ENCODE measurements around the gene GSG1L. TPM values are rescaled to one million over a fixed set of nuclear protein-coding genes. Genes with fewer than 3 reads are reported as not detected.
"Not testable (repeated sequence)": the region's sequence is repeated elsewhere in the genome, so short reads cannot be mapped to it uniquely, and the experiment has no call there.

Gene GSG1L
- total RNA-seq, 2 donors from 2014 or later: 0.52 TPM; not detected in 1

GRCh38 chr16:27962197-27962596, 101.3 kb downstream of the GSG1L start:
- Mint-ChIP-seq H3K27ac (no peak overlapping the region), H3K36me3 (peaks cover 6% of the 10 kb centered on the region in 2 donors), H3K9me3 (peaks cover 5 to 6% of the 10 kb centered on the region in 2 donors)
- no peak for DNase-seq (ENCODE audit: low spot score in 2 of 2)
- ATAC-seq: no peak

- Mint-ChIP-seq H3K36me3 (peaks cover 6 to 12% of the 10 kb centered on the region in 2 donors), H3K9me3 (peaks cover 5 to 11% of the 10 kb centered on the region in 2 donors), H3K27ac (no peak overlapping the region)
- DNase-seq (ENCODE audit: low spot score in 2 of 2) (no peak), ATAC-seq (no peak)
These were observed 102.3 kb downstream of the GSG1L start for GRCh38 chr16:27961296-27961620.

GRCh38 chr16:27960619-27961295, 102.8 kb downstream of the GSG1L start:
- Mint-ChIP-seq H3K9me3 (peaks cover 5 to 13% of the 10 kb centered on the region in 2 donors), H3K27ac (no peak overlapping the region), H3K36me3 (peaks cover 6 to 12% of the 10 kb centered on the region in 2 donors)
- ATAC-seq (no peak), DNase-seq (ENCODE audit: low spot score in 2 of 2) (no peak)

GRCh38 chr16:27959914-27960313, 103.6 kb downstream of the GSG1L start:
- no peak for DNase-seq (ENCODE audit: low spot score in 2 of 2)
- Mint-ChIP-seq H3K9me3 (peaks cover 13 to 21% of the 10 kb centered on the region in 2 donors), H3K27ac (no peak overlapping the region), H3K36me3 (peaks cover 14 to 18% of the 10 kb centered on the region in 2 donors)
- no peak for ATAC-seq

- no peak for ATAC-seq
- H3K36me3 Mint-ChIP-seq: peaks cover 16 to 34% of the 10 kb centered on the region in 2 donors
- DNase-seq (ENCODE audit: low spot score in 2 of 2): no peak
These were observed 109.3 kb downstream of the GSG1L start for GRCh38 chr16:27954191-27954590.

GRCh38 chr16:27952811-27953210, 110.7 kb downstream of the GSG1L start:
- ATAC-seq (no peak), DNase-seq (ENCODE audit: low spot score in 2 of 2) (no peak)
- Mint-ChIP-seq H3K27ac (no peak overlapping the region), H3K9me3 (peaks cover 15 to 27% of the 10 kb centered on the region in 2 donors), H3K36me3 (peaks cover 16 to 34% of the 10 kb centered on the region in 2 donors)

More at GRCh38 chr16:27954191-27954590, 109.3 kb downstream of the GSG1L start:
- H3K9me3 Mint-ChIP-seq: peaks cover 15 to 28% of the 10 kb centered on the region in 2 donors
- no peak overlapping the region for H3K27ac Mint-ChIP-seq

- DNase-seq (ENCODE audit: low spot score in 2 of 2): no peak
- H3K9me3 Mint-ChIP-seq: peaks cover 9 to 19% of the 10 kb centered on the region in 2 donors
- H3K27ac Mint-ChIP-seq: no peak overlapping the region
- no peak for ATAC-seq
- peaks cover 11 to 26% of the 10 kb centered on the region in 2 donors for H3K36me3 Mint-ChIP-seq
These were observed 111.9 kb downstream of the GSG1L start for GRCh38 chr16:27951489-27952120.

- no peak for ATAC-seq
- DNase-seq (ENCODE audit: low spot score in 2 of 2): no peak
These were observed 113.2 kb downstream of the GSG1L start for GRCh38 chr16:27950206-27950887.

GRCh38 chr16:27947696-27948095, 115.8 kb downstream of the GSG1L start:
- DNase-seq (ENCODE audit: low spot score in 2 of 2) (no peak), ATAC-seq (no peak)
- no peaks in the 10 kb centered on the region for H3K9me3 Mint-ChIP-seq
- no peak overlapping the region for H3K27ac Mint-ChIP-seq
- H3K36me3 Mint-ChIP-seq: no peaks in the 10 kb centered on the region

More at GRCh38 chr16:27950206-27950887, 113.2 kb downstream of the GSG1L start:
- Mint-ChIP-seq H3K9me3 (peaks cover 6 to 11% of the 10 kb centered on the region in 2 donors), H3K27ac (no peak overlapping the region), H3K36me3 (peaks cover 7 to 20% of the 10 kb centered on the region in 2 donors)

GRCh38 chr16:27945233-27945973, 118.1 kb downstream of the GSG1L start:
- ATAC-seq (no peak), DNase-seq (ENCODE audit: low spot score in 2 of 2) (no peak)
- Mint-ChIP-seq H3K9me3 (no peaks in the 10 kb centered on the region), H3K36me3 (no peaks in the 10 kb centered on the region), H3K27ac (no peak overlapping the region)

- DNase-seq (ENCODE audit: low spot score in 2 of 2) (no peak), ATAC-seq (no peak)
- H3K27ac Mint-ChIP-seq: no peak overlapping the region
- H3K9me3 Mint-ChIP-seq: no peaks in the 10 kb centered on the region
- H3K36me3 Mint-ChIP-seq: no peaks in the 10 kb centered on the region
These were observed 119.7 kb downstream of the GSG1L start for GRCh38 chr16:27943766-27944165.

GRCh38 chr16:27942071-27942470, 121.4 kb downstream of the GSG1L start:
- not testable (repeated sequence) for H3K27ac Mint-ChIP-seq; DNase-seq (ENCODE audit: low spot score in 2 of 2); H3K36me3 Mint-ChIP-seq; H3K9me3 Mint-ChIP-seq; ATAC-seq

GRCh38 chr16:27935076-27935475, 128.4 kb downstream of the GSG1L start:
- no peak overlapping the region for H3K27ac Mint-ChIP-seq

GRCh38 chr16:27932542-27933135, 130.9 kb downstream of the GSG1L start:
- DNase-seq (ENCODE audit: low spot score in 2 of 2): no peak
- Mint-ChIP-seq H3K27ac (no peak overlapping the region), H3K36me3 (no peaks in the 10 kb centered on the region), H3K9me3 (no peaks in the 10 kb centered on the region)
- no peak for ATAC-seq

More at GRCh38 chr16:27935076-27935475, 128.4 kb downstream of the GSG1L start:
- no peak for ATAC-seq
- Mint-ChIP-seq H3K36me3 (no peaks in the 10 kb centered on the region), H3K9me3 (no peaks in the 10 kb centered on the region)
- no peak for DNase-seq (ENCODE audit: low spot score in 2 of 2)

GRCh38 chr16:27929818-27930217, 133.7 kb downstream of the GSG1L start:
- no peak overlapping the region for H3K27ac Mint-ChIP-seq
- H3K36me3 Mint-ChIP-seq: no peaks in the 10 kb centered on the region
- no peaks in the 10 kb centered on the region for H3K9me3 Mint-ChIP-seq
- ATAC-seq: no peak
- DNase-seq (ENCODE audit: low spot score in 2 of 2): no peak

- no peak for ATAC-seq
- Mint-ChIP-seq H3K36me3 (no peaks in the 10 kb centered on the region), H3K27ac (no peak overlapping the region), H3K9me3 (no peaks in the 10 kb centered on the region)
- DNase-seq (ENCODE audit: low spot score in 2 of 2): no peak
These were observed 135.0 kb downstream of the GSG1L start for GRCh38 chr16:27928542-27928941.
